Uterus (tissue), 4 donors: ENCODE data around the gene GDF9. TPM values are rescaled to one million over a fixed set of nuclear protein-coding genes. Genes with fewer than 3 reads are reported as not detected.

Experiments
- DNase-seq, 2 donors: peaks; one replicate each; pipeline ENCODE4 v3.0.0-alpha.2; 2019 to 2020
- H3K27ac ChIP-seq, 2 donors: fragments of 200-600 bp; sonication (generic); 1 replicate in 1 of 2; 2 replicates in 1 of 2; pipeline ENCODE4 v1.5.1; 2016 to 2018
- H3K27me3 ChIP-seq, 2 donors: fragments of 200-600 bp; sonication (generic); one replicate each; pipeline ENCODE4 v1.5.1; 2018 to 2019; ENCODE audit warnings: control low read depth in 1 of 2
- H3K36me3 ChIP-seq, 2 donors: fragments of 200-600 bp; sonication (generic); one replicate each; pipeline ENCODE4 v1.5.1; 2019; ENCODE audit warnings: control low read depth in 1 of 2
- H3K4me1 ChIP-seq, 2 donors: fragments of 200-600 bp; sonication (generic); one replicate each; pipeline ENCODE4 v1.5.1; 2018 to 2019; ENCODE audit warnings: control low read depth in 1 of 2
- H3K4me3 ChIP-seq, 2 donors: fragments of 200-600 bp; sonication (generic); 1 replicate in 1 of 2; 2 replicates in 1 of 2; pipeline ENCODE4 v1.5.1; 2018 to 2019; ENCODE audit warnings: mild to moderate bottlenecking in 1 of 2
- H3K9me3 ChIP-seq, 2 donors: fragments of 200-600 bp; sonication (generic); one replicate each; pipeline ENCODE4 v1.5.1; 2019; ENCODE audit warnings: control low read depth in 1 of 2
- CTCF ChIP-seq, 4 experiments: fragments of 200-600 bp in 2 of 4; fragments of 450-650 bp in 2 of 4; sonication (generic) in 2 of 4; IDR thresholded peaks; one replicate each; pipeline ENCODE4 v1.5.1; 2016 to 2019; ENCODE audit warnings: antibody characterized with exemption in 4 of 4, mild to moderate bottlenecking in 2 of 4, moderate library complexity in 1 of 4
- POLR2A ChIP-seq, 2 donors: fragments of 450-650 bp; IDR thresholded peaks; one replicate each; pipeline ENCODE4 v1.6.1; 2016; ENCODE audit warnings: antibody characterized with exemption in 2 of 2, mild to moderate bottlenecking in 1 of 2, moderate library complexity in 1 of 2
- intact Hi-C: fragments of 100-400 bp; cut with DNase I; formaldehyde crosslinking; loops from one replicate; pipeline ENCODE4 v1.15.1; 2023; ENCODE audit warnings: low total_unique reads
- small RNA-seq: library from RNA; depleted of rRNA; stranded (forward); fragments of <200 nt; gene quantifications from one replicate; pipeline ENCODE3, GENCODE V24; 2016
- total RNA-seq, 4 donors: library from RNA; depleted of rRNA in 3 of 4; stranded (reverse); fragments of >200 nt in 3 of 4; gene quantifications; one replicate each; pipeline versions ENCODE4 v1.1.0 to v1.2.4, GENCODE V29; 2014 to 2023
- donor health status: DM: yes; HTN: yes; CAD: no.

The GDF9 gene
- total RNA-seq, 4 donors from 2014 or later = 0.18 to 1.8 (median 0.62) TPM; not detected in 1

GRCh38 chr5:132812781-132813598 lies 53.3 kb downstream of the GDF9 start, which contains the start of gene SOWAHA:
Gene SOWAHA, plus strand, starts transcription at chr5:132813302. Its CDS starts 320 bp downstream, at chr5:132813622.
- Histone ChIP-seq H3K27me3 (peaks cover 28 to 29% of the 10 kb centered on the region in 2 donors), H3K27ac (no peak within 1 kb of the TSS)

GRCh38 chr5:132812123-132812765 lies 54.0 kb downstream of the GDF9 start:
- H3K27me3 ChIP-seq = peaks cover 28 to 29% of the 10 kb centered on the region in 2 donors
- H3K4me1 ChIP-seq = peaks cover 0 to 7% of the 10 kb centered on the region in 2 donors
- H3K4me3 ChIP-seq = no peak overlapping the region
- no peak overlapping the region for H3K27ac ChIP-seq
- no peaks in the 10 kb centered on the region for H3K9me3 ChIP-seq
- no peaks in the 10 kb centered on the region for H3K36me3 ChIP-seq
- TF ChIP-seq CTCF (IDR thresholded peaks at IDR 0.05) = no peak
- TF ChIP-seq POLR2A (IDR thresholded peaks at IDR 0.05) = no peak
- intact Hi-C loops = no loop called here
- DNase-seq = no peak

More at GRCh38 chr5:132812781-132813598, 53.3 kb downstream of the GDF9 start, which contains the start of gene SOWAHA:
- no peaks in the 10 kb centered on the region for H3K36me3 ChIP-seq
- TF ChIP-seq CTCF (IDR thresholded peaks at IDR 0.05) (no peak), POLR2A (IDR thresholded peaks at IDR 0.05) (no peak)
- no peak for DNase-seq
- H3K9me3 ChIP-seq = no peaks in the 10 kb centered on the region
- peak within 1 kb of the TSS in 1 of 2 donors; percentile 12 for H3K4me3 ChIP-seq
- intact Hi-C loops = no loop called here
- peaks cover 0 to 7% of the 10 kb centered on the region in 2 donors for H3K4me1 ChIP-seq

Small RNAs within 50 kb of the gene (small RNA-seq; reads per million reads assigned to genes)
- gene RNA5SP192 = not detected

Other genes with a start within 250 kb of the GDF9 start
- gene IL13, start 208.3 kb downstream of the GDF9 start, total RNA-seq = under 1 TPM in 1 of 4 donors, not detected in 3; 0.73 TPM
- not detected for gene IL4, start 192.5 kb downstream of the GDF9 start, total RNA-seq
- 100 to 1,000 TPM in 1 of 4 donors, 10 to 100 TPM in 2, 1 to 10 TPM in 1; 5.9 to 203 (median 19.5) TPM for gene KIF3A, start 128.9 kb downstream of the GDF9 start, total RNA-seq
- gene CCNI2, start 119.0 kb downstream of the GDF9 start, total RNA-seq = not detected
- 10 to 100 TPM; 17.7 to 49.4 (median 36.4) TPM for gene SEPTIN8, start 89.2 kb downstream of the GDF9 start, total RNA-seq
- under 1 TPM in 3 of 4 donors, not detected in 1; under 0.01 to 0.14 (median 0.12) TPM for gene SOWAHA, start 53.2 kb downstream of the GDF9 start, total RNA-seq
- gene SHROOM1, start 35.8 kb downstream of the GDF9 start, total RNA-seq = 10 to 100 TPM in 3 of 4 donors, 1 to 10 TPM in 1; 5.0 to 28.0 (median 12.3) TPM
- 100 to 1,000 TPM in 2 of 4 donors, 10 to 100 TPM in 2; 30.5 to 196 (median 115) TPM for gene UQCRQ, start 173 bp upstream of the GDF9 start, total RNA-seq
- 1 to 10 TPM in 2 of 4 donors, under 1 TPM in 1, not detected in 1; 0.88 to 3.4 (median 1.1) TPM for gene LEAP2, start 7.2 kb upstream of the GDF9 start, total RNA-seq
- gene AFF4, start 97.2 kb upstream of the GDF9 start, total RNA-seq = 100 to 1,000 TPM in 1 of 4 donors, 10 to 100 TPM in 3; 39.1 to 104 (median 66.5) TPM
- gene ZCCHC10, start 160.1 kb upstream of the GDF9 start, total RNA-seq = 10 to 100 TPM in 3 of 4 donors, 1 to 10 TPM in 1; 5.6 to 25.7 (median 16.0) TPM
- gene HSPA4, start 185.5 kb upstream of the GDF9 start, total RNA-seq = 100 to 1,000 TPM in 1 of 4 donors, 10 to 100 TPM in 3; 22.4 to 107 (median 72.4) TPM